HepG2 (cell line): ENCODE measurements around the gene KLHL40. TPM values are rescaled to one million over a fixed set of nuclear protein-coding genes. Genes with fewer than 3 reads are reported as not detected.

Experiments
- ATAC-seq: fragments of 200-7000 bp; cut with Tn5 transposase; 3 replicates; pipeline ENCODE4 v1.9.1; 2020; ENCODE audit warnings: mild to moderate bottlenecking, moderate library complexity
- BruUV-seq: library from RNA; stranded (reverse); fragments of 400-500 nt; replicated peaks from 2 replicates; lab custom pipeline; 2021; lab: Mats Ljungman, UMichigan
- CTCF ChIA-PET: fragments of 300-600 bp; formaldehyde crosslinking; extraction: SDS; loops from one replicate; lab custom pipeline; 2021; ENCODE audit warnings: low total read pairs, inconsistent platforms, low intra/inter-chr PET ratio; lab: Yijun Ruan, JAX
- POLR2A ChIA-PET: fragments of 350-600 bp; sonication (Branson Sonifier 250); formaldehyde crosslinking; loops from one replicate; lab custom pipeline; 2020; ENCODE audit warnings: antibody characterized with exemption, inconsistent platforms; lab: Yijun Ruan, JAX
- DNase-seq: peaks from one replicate; pipeline ENCODE4 v3.0.0-alpha.2; 2015; ENCODE audit warnings: low spot score
- FAIRE-seq: peaks from 3 replicates; lab custom pipeline; 2011; peaks lifted over from hg19 to GRCh38; lab: Jason Lieb, UNC
- H2AFZ ChIP-seq: one replicate; pipeline ENCODE4 v1.6.1; 2011; ENCODE audit warnings: low read length, inconsistent platforms
- H3K27ac ChIP-seq: fragments of 300-600 bp; 3 replicates; pipeline ENCODE4 v1.8.0; 2011; ENCODE audit warnings: mixed run types, mild to moderate bottlenecking, mixed read lengths, low read length, inconsistent platforms; ENCODE audit not compliant: insufficient read depth; ENCODE audit errors: extremely low read length
- H3K27me3 ChIP-seq, 2 experiments: fragments of 200-600 bp in 1 of 2; 2 replicates in 1 of 2; 3 replicates in 1 of 2; pipeline versions ENCODE4 v1.6.0 to v1.8.0; 2011; ENCODE audit warnings: low read length in 2 of 2, mild to moderate bottlenecking in 2 of 2, moderate library complexity in 2 of 2, inconsistent platforms in 1 of 2; ENCODE audit not compliant: insufficient read depth in 2 of 2, control insufficient read depth in 1 of 2
- H3K36me3 ChIP-seq, 2 experiments: fragments of 200-600 bp in 1 of 2; replicated peaks in 1 of 2; 2 replicates in 1 of 2; 3 replicates in 1 of 2; pipeline versions ENCODE4 v1.5.1 to v1.8.0; 2011; ENCODE audit warnings: low read length in 2 of 2, inconsistent platforms in 1 of 2; ENCODE audit not compliant: insufficient read depth in 2 of 2, control insufficient read depth in 1 of 2
- H3K4me1 ChIP-seq: 2 replicates; pipeline ENCODE4 v1.5.1; 2012; ENCODE audit warnings: low read length, inconsistent platforms; ENCODE audit not compliant: insufficient read depth
- H3K4me2 ChIP-seq: 2 replicates; pipeline ENCODE4 v1.6.0; 2011; ENCODE audit warnings: low read depth, low read length, inconsistent platforms
- H3K4me3 ChIP-seq, 3 experiments: fragments of 200-600 bp in 1 of 3; sonication (generic), shearing (Covaris generic) in 1 of 3; replicated peaks in 1 of 3; 2 replicates each; pipeline ENCODE4 v1.5.1; 2011 to 2016; ENCODE audit warnings: low read length in 3 of 3, inconsistent platforms in 2 of 3, low read depth in 2 of 3, mild to moderate bottlenecking in 2 of 3, control low read depth in 1 of 3, mixed read lengths in 1 of 3; ENCODE audit not compliant: insufficient read depth in 1 of 3
- H3K79me2 ChIP-seq: one replicate; pipeline ENCODE4 v1.6.1; 2011; ENCODE audit warnings: low read length, inconsistent platforms; ENCODE audit not compliant: insufficient read depth
- H3K9ac ChIP-seq: 2 replicates; pipeline ENCODE4 v1.6.0; 2011; ENCODE audit warnings: mild to moderate bottlenecking, low read depth, low read length, inconsistent platforms; ENCODE audit not compliant: insufficient read depth
- H3K9me3 ChIP-seq: 2 replicates; pipeline ENCODE4 v1.5.1; 2012; ENCODE audit warnings: mild to moderate bottlenecking, low read length
- H4K20me1 ChIP-seq: 2 replicates; pipeline ENCODE4 v1.6.0; 2011; ENCODE audit warnings: inconsistent platforms, mild to moderate bottlenecking, low read length, moderate library complexity; ENCODE audit not compliant: insufficient read depth
- AGO2 ChIP-seq: fragments of 200-400 bp; formaldehyde crosslinking; optimal IDR thresholded peaks from 2 replicates; pipeline ENCODE3; 2017; ENCODE audit warnings: mild to moderate bottlenecking, low read depth, low read length, moderate library complexity
- ZBTB8A ChIP-seq: sonication (generic); formaldehyde crosslinking; IDR thresholded peaks from 2 replicates; pipeline ENCODE4 v1.4.0; 2020; ENCODE audit warnings: mild to moderate bottlenecking, low read depth, missing genetic modification reagents, borderline replicate concordance
- ZNF841 ChIP-seq: sonication (generic); formaldehyde crosslinking; IDR thresholded peaks from 2 replicates; pipeline ENCODE4 v1.8.1; 2023; ENCODE audit warnings: missing genetic modification reagents, borderline replicate concordance
- WGBS: methylation state at CpG from one replicate; pipeline ENCODE4 v1.1.6; 2017; ENCODE audit warnings: low lambda C conversion rate; 5-methylcytosine and 5-hydroxymethylcytosine counted together
- in situ Hi-C: cut with HindIII; loops from 2 replicates; pipeline ENCODE4 v1.10.0; 2017; ENCODE audit warnings: low pct_unique_long_range_greater_than_20kb; ENCODE audit not compliant: extremely low pct_ligation_motif_present
- intact Hi-C: fragments of 100-400 bp; cut with micrococcal nuclease; formaldehyde crosslinking; loops from one replicate; pipeline ENCODE4 v1.10.0; 2022; ENCODE audit not compliant: unreplicated experiment
- polyA plus RNA-seq, 8 experiments: library from polyadenylated mRNA; depleted of rRNA in 3 of 8; stranded (reverse) in 7 of 8; unstranded in 1 of 8; fragments of >200 nt; fragmentation: Illumina TruSeq in 4 of 8; extraction: Trizol in 4 of 8; gene quantifications; 2 replicates each; pipeline versions ENCODE4 v1.2.1 to v1.2.3, GENCODE V29; 2011 to 2016; ENCODE audit warnings: low read depth in 4 of 8, missing spikeins in 1 of 8, mixed read lengths in 1 of 8; ENCODE audit not compliant: insufficient read depth in 1 of 8
- total RNA-seq, 5 experiments: library from RNA; depleted of rRNA; stranded (reverse); fragments of >200 nt; fragmentation: Illumina TruSeq; extraction: Trizol; gene quantifications; 2 replicates each; pipeline ENCODE4 v1.2.3, GENCODE V29; 2016; ENCODE audit warnings: low read depth in 1 of 5

KLHL40 gene
- total and polyA plus RNA-seq, 2 of the 13 experiments (the other 11 are each of a cell fraction or from before 2014, with no cell fraction given), result not detected

GRCh38 chr3:42662037-42662812 is 23.1 kb upstream of the KLHL40 start:
- FAIRE-seq (no peak), ATAC-seq (no peak), DNase-seq (no peak)
- POLR2A ChIA-PET, result no interaction called here
- Histone ChIP-seq H3K4me3 (no peak overlapping the region), H2AFZ (no peak overlapping the region), H3K9ac (no peak overlapping the region), H3K27ac (no peak overlapping the region), H3K27me3 (no peaks in the 10 kb centered on the region), H4K20me1 (no peaks in the 10 kb centered on the region), H3K4me1 (peaks cover 22% of the 10 kb centered on the region), H3K36me3 (no peaks in the 10 kb centered on the region), H3K4me2 (no peak overlapping the region), H3K79me2 (no peaks in the 10 kb centered on the region), H3K9me3 (no peaks in the 10 kb centered on the region)
- no TSS peak for BruUV-seq
- intact Hi-C loops, result no loop called here
- TF ChIP-seq ZNF841 (CRISPR knock-in tag), result no peak
- CTCF ChIA-PET, result no interaction called here
- WGBS, result 78% methylated on average over 4 of the region's 7 CpGs
- in situ Hi-C loops, result no loop called here

- no peak overlapping the region for H2AFZ ChIP-seq
- POLR2A ChIA-PET, result no interaction called here
Measured at GRCh38 chr3:42662813-42663535, 22.4 kb upstream of the KLHL40 start.

More at GRCh38 chr3:42662813-42663535, 22.4 kb upstream of the KLHL40 start:
- no TSS peak for BruUV-seq
- CTCF ChIA-PET, result no interaction called here
- Histone ChIP-seq H3K4me3 (no peak overlapping the region), H3K36me3 (no peaks in the 10 kb centered on the region), H3K9ac (no peak overlapping the region), H3K27me3 (no peaks in the 10 kb centered on the region), H3K79me2 (no peaks in the 10 kb centered on the region), H3K27ac (no peak overlapping the region), H3K4me2 (no peak overlapping the region)
- 73% methylated on average over 6 of the region's 12 CpGs for WGBS
- in situ Hi-C loops (no loop called here), intact Hi-C loops (no loop called here)
- ATAC-seq, result no peak
- no peak for DNase-seq
- TF ChIP-seq AGO2 (peak; percentile 19), ZBTB8A (CRISPR knock-in tag) (no peak)
- TF ChIP-seq, all 625 proteins: peak for 1
- peaks cover 14% of the 10 kb centered on the region for H3K4me1 ChIP-seq
- H4K20me1 ChIP-seq, result no peaks in the 10 kb centered on the region
- FAIRE-seq, result no peak
- no peaks in the 10 kb centered on the region for H3K9me3 ChIP-seq
